Measurements from ENCODE around the gene NOS1AP.
"Not testable (repeated sequence)": the region's sequence is repeated elsewhere in the genome, so short reads cannot be mapped to it uniquely, and the experiment has no call there.

NOS1AP gene

DNA sequence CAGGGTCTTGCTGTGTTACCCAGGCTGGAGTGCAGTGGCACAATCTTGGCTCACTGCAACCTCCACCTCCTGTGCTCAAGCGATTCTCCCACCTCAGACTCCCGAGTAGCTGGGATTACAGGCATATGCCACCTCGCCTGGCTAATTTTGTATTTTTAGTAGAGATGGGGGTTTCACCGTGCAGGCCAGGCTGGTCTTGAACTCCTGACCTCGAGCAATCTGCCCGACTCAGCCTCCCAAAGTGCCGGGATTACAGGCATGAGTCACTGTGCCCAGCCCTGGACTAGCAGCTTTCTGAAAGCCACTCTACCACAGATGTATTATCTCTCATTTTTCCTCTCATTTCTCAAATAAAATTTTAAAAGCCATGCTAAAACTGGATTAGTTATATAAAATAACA lies 349.1 kb downstream of the NOS1AP start:
- not testable (repeated sequence) for DNase-seq; H3K36me3 Mint-ChIP-seq (ENCODE audit: low read depth); H3K4me1 Mint-ChIP-seq (ENCODE audit: low read depth); H3K4me3 Mint-ChIP-seq; H3K27ac Mint-ChIP-seq; H3K9me3 Mint-ChIP-seq
- H3K27me3 Mint-ChIP-seq = peaks cover 47% of the 10 kb centered on the region

DNA sequence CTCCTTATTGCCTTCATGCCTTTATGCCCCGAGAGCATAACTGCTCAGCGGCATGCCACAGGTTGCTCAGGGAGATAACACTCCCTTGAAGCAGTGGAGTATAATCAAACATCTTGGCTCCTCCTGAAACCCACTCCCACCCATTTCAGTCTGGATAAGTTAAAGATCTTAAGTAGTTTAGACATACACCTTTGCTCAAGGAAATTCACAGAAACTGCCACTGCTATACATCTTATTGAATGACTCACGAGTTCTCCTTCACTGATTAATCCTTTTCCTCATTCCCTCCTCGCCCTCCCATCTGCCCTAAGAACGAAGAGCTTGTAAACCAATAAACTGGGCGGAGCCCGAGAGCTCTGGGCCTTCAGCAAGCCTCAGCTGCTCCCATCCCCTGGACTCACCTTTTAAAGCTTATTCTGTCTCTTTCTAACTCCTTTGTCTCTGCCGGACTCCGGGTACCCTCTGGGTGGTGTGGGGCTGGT lies 350.0 kb downstream of the NOS1AP start:
- H3K9me3 Mint-ChIP-seq; H3K27ac Mint-ChIP-seq; H3K36me3 Mint-ChIP-seq (ENCODE audit: low read depth); H3K4me3 Mint-ChIP-seq; H3K4me1 Mint-ChIP-seq (ENCODE audit: low read depth); DNase-seq: not testable (repeated sequence)
- peaks cover 51% of the 10 kb centered on the region for H3K27me3 Mint-ChIP-seq

Data from activated T-cell treated with anti-CD3 and anti-CD28 coated beads, Interleukin-2, amount 50 U/mL, for 24 hours (primary cell).